ENCODE measurements around the gene XCL1.

XCL1 gene

GRCh38 chr1:168550971-168551370 is 25.4 kb upstream of the XCL1 start:
- TF ChIP-seq CTCF (IDR thresholded peaks at IDR 0.05; ENCODE audit: control insufficient read depth, insufficient read depth, low read depth, low read length, missing control alignments), result no peak
- no peak overlapping the region for H3K4me3 ChIP-seq (ENCODE audit: control insufficient read depth, low read depth, low read length)
- DNase-seq (ENCODE audit: low read depth), result no peak

GRCh38 chr1:168551688-168552087 is 24.7 kb upstream of the XCL1 start:
- TF ChIP-seq CTCF (IDR thresholded peaks at IDR 0.05; ENCODE audit: control insufficient read depth, insufficient read depth, low read depth, low read length, missing control alignments), result no peak
- H3K4me3 ChIP-seq (ENCODE audit: control insufficient read depth, low read depth, low read length), result no peak overlapping the region
- DNase-seq (ENCODE audit: low read depth), result no peak

- H3K4me3 ChIP-seq (ENCODE audit: control insufficient read depth, low read depth, low read length), result no peak overlapping the region
- TF ChIP-seq CTCF (IDR thresholded peaks at IDR 0.05; ENCODE audit: control insufficient read depth, insufficient read depth, low read depth, low read length, missing control alignments), result no peak
- DNase-seq (ENCODE audit: low read depth), result no peak
Measured at GRCh38 chr1:168552961-168553360, 23.4 kb upstream of the XCL1 start.

- DNase-seq (ENCODE audit: low read depth), result no peak
- no peak overlapping the region for H3K4me3 ChIP-seq (ENCODE audit: control insufficient read depth, low read depth, low read length)
- no peak for TF ChIP-seq CTCF (IDR thresholded peaks at IDR 0.05; ENCODE audit: control insufficient read depth, insufficient read depth, low read depth, low read length, missing control alignments)
Measured at GRCh38 chr1:168553680-168554553, 22.5 kb upstream of the XCL1 start.

GRCh38 chr1:168554603-168555483 is 21.6 kb upstream of the XCL1 start:
- H3K4me3 ChIP-seq (ENCODE audit: control insufficient read depth, low read depth, low read length), result no peak overlapping the region
- DNase-seq (ENCODE audit: low read depth), result no peak
- TF ChIP-seq CTCF (IDR thresholded peaks at IDR 0.05; ENCODE audit: control insufficient read depth, insufficient read depth, low read depth, low read length, missing control alignments), result no peak

- DNase-seq (ENCODE audit: low read depth), result no peak
- H3K4me3 ChIP-seq (ENCODE audit: control insufficient read depth, low read depth, low read length), result no peak overlapping the region
- TF ChIP-seq CTCF (IDR thresholded peaks at IDR 0.05; ENCODE audit: control insufficient read depth, insufficient read depth, low read depth, low read length, missing control alignments), result no peak
Measured at GRCh38 chr1:168555508-168556046, 20.8 kb upstream of the XCL1 start.
